HG03097 (cell line): ENCODE results near the gene LNX1.

Source experiments
- ATAC-seq: cut with Tn5 transposase; IDR thresholded peaks from one replicate; pipeline ENCODE4 v1.9.1; 2021; ENCODE audit not compliant: unreplicated experiment, low FRiP score

Gene LNX1

GRCh38 chr4:53601251-53601764 lies 10.0 kb upstream of the LNX1 start:
- ATAC-seq: no peak

DNA sequence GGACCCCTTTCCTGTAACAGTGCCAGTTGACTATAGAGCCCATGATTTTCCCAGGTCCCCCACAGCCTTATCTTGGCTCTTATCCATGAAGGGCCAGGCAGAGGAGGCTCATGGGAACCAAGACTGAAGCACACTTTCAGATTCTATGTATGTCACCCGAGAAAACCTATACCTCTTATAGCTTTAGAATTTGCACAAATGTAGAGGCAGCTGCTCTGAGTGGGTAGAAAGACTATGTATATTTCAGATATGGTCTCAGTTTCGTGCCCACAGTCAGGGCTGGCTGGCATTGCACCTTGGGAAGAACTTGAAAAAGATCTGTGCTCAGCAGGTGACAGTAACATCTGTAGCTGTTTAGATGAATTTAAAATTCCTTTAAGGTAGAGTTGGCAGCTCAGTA lies 8.3 kb upstream of the LNX1 start:
- no peak for ATAC-seq

DNA sequence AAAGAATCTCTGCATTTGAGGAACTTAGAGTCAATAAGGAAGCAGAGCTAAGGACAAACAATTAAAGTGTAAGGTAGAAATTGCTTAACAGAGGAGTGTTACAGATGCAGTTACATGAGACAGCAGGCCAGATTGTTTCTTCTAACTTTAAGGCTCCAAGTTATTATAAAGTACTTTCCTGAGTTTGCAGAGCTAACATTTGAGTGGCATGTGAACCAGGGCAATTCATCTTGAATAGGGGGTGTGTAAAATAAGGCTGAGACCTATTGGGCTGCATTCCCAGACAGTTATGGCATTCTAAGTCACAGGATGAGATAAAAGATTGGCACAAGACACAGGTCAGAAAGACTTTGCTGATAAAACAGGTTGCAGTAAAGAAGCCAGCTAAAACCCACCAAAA lies 7.6 kb upstream of the LNX1 start:
- no peak for ATAC-seq

DNA sequence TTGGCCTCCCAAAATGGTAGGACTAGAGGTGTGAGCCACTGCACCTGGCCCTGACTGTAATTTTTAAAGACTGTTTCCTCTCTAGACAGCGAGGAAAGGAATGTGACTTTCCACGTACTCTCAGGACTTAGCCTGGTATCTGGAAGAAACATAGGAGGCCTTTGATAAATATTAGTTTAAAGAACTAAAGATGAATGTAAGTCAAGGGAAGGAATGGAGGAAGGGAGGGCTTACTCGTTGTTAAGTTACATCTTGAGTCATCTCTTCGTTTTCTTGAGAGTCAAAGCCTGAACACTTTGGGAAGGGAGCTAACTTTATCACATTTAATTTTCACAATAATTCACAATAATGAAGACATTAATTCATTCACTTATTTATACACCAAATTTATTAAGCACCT lies 7.2 kb upstream of the LNX1 start:
- ATAC-seq: no peak

- no peak for ATAC-seq
These were observed 5.6 kb upstream of the LNX1 start for GRCh38 chr4:53596901-53597300.

GRCh38 chr4:53595834-53596233 lies 4.5 kb upstream of the LNX1 start:
- no peak for ATAC-seq

DNA sequence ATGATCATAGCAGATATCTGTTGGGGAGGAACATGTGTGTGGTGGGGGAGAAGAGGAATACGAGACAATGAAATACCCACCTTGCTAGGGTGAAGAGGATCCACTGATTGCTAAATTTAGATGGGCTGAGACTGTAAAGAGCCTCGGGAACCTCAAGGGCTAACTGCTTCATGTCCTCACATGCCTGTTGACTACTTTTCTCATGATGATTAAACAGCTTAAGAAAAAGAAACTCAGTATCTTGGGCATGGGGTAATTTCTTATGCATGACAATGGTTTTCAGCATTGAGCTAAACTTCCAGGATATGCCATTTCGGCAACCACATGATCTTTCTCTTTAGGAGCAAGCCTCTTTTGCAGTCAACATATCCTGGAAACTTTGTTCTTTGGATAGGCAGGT lies 3.9 kb upstream of the LNX1 start:
- ATAC-seq: no peak

- ATAC-seq: no peak
These were observed 2.5 kb upstream of the LNX1 start for GRCh38 chr4:53593765-53594164.

DNA sequence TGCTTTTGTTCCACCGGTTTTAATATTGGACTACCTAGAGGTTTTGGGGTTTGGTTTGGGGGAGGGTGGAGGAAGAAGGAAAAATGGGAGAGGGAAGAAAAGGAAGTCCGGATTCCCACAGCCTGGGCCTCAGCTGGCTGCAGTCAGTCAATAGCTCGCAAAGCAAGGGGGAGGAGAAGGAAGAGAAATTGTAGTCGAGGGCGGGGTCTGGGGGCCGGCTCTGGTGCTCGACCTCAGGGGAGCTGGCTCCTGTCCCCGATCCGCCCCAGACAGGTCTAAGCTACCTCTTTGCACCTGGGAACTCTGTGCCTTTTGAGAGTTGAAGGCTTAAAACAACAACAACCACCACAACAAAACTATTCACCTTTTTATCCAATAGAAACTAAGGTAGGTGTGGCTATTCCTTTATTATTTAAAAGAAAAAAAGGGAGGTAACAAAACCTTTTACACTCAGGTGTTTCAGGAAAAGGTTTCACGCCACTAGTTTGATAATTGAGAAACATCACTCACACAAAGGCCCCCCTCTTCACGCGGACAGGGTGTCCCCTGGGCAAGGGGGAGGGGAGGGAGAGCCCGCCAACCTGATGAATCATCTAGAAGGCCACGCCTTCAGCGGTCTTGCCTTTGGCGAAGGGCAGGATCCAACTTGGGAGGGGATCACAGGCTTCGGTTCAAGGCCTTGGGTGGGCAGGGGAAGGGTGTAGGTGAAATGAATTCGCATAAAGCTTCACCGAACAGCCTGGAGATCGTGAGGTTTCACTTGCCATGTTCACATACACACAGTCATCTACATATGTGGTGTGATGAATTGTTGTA lies 1.6 kb upstream of the LNX1 start:
- ATAC-seq: no peak

- no peak for ATAC-seq
These were observed 836 bp upstream of the LNX1 start for GRCh38 chr4:53592122-53592521.

GRCh38 chr4:53590187-53590586 lies 1.1 kb downstream of the LNX1 start:
- no peak for ATAC-seq

GRCh38 chr4:53589511-53589910 lies 1.8 kb downstream of the LNX1 start:
- ATAC-seq: no peak

GRCh38 chr4:53587135-53587534 lies 4.2 kb downstream of the LNX1 start:
- ATAC-seq: no peak

DNA sequence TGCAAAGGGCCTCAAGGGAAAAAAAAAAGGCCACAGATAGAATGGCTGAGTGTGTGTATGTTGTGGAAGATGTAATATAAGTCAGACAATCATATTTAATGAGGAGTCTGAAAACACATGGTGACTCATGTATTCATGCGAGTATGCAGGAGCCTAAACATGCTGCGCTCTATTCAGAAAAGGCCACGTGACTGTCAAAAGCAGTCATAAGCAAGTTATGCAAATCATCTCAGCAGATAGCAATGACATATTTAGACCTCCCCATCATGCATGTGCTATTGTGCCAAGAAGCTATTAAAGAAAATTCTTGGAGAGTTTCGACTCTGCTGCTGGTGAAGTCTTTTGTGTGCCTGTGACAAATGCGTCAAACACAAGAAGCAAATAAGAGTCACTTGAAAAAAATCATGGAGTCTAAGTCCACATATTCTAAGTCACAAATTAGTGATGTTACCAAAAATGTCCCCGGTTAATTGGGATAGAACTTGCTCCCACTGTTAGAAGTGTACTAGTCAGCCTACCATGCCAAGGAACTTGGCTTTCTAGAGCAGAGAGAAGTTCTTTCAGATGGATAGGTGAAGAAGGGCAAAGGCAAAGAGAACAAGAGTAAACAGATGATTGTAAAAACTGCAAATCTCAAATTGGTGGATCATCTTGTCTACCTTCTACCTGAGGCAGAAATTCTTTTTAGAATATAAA lies 5.0 kb downstream of the LNX1 start:
- no peak for ATAC-seq

GRCh38 chr4:53584658-53585057 lies 6.6 kb downstream of the LNX1 start:
- no peak for ATAC-seq

GRCh38 chr4:53583513-53583912 lies 7.8 kb downstream of the LNX1 start:
- no peak for ATAC-seq

DNA sequence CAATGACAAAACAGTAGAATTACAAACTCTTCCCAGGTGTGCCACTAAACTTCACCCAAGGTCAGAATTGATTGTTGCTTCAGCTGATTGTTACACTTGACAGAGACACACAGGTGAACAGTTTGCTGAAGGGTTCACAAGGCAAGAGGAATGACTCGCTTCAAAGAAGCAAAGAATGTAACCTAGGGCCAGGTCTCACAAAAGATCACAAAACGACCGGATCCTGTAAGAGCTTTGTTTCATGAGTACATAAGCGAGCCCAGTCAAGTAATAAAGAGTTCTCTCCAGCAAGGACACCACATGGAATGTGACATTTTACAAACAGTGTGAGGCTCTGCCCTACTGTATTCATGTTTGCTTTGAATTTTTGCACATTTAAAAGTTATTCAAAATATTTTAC lies 9.1 kb downstream of the LNX1 start:
- no peak for ATAC-seq

GRCh38 chr4:53580274-53580673 lies 11.0 kb downstream of the LNX1 start:
- no peak for ATAC-seq

DNA sequence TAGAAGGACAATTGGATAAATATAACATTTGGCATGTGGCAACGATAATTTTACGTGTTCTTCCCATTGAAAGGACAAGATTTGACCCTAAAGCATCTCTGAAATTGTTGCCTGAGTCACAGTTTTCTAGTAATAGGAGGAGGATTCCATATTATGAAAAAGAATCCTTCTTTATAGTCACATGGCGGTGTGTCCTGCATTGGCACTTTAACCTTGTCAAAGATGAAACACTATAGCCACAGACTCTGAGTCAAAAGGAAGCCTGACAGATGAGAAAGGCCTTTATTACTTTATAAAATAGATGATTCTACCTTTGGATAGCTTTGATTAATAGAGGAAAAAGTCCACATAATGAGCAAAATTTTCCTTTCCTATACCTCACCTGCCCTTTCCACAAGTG lies 11.5 kb downstream of the LNX1 start:
- no peak for ATAC-seq

GRCh38 chr4:53576676-53577372 lies 14.5 kb downstream of the LNX1 start:
- no peak for ATAC-seq

DNA sequence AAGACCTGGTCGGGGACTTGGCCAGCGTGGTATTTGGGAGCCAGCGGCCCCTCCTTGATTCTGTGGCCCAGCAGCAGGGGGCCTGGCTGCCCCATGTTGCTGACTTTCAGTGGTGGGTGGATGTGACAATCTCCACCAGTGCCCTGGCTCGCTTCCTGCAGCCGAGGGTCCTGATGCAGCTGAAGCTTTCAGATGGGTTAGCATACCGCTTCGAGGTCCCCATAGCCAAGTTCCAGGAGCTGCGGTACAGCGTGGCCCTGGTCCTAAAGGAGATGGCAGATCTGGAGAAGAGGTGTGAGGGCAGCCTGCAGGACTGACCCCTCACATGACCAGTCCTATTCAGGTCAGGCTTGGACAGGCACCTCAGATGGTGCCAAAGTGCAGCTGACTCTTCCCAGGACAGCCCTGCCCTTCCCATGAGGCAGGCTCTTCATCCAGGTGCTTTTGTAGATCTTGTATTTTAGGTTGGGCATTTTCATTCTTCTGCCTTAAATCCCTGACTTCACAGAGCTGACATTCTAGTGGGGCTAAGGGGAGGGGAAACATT lies 15.1 kb downstream of the LNX1 start:
- no peak for ATAC-seq
